ENCODE data around the gene GRSF1. TPM values are rescaled to one million over a fixed set of nuclear protein-coding genes. Genes with fewer than 3 reads are reported as not detected.

GRSF1 gene
- polyA plus RNA-seq, 1 of the 3 experiments (the other 2 are of a cell fraction), result 44.2 TPM

- ChIA-PET POLR2A (no interaction called here), CTCF (no interaction called here)
- no peaks in the 10 kb centered on the region; a peak in 1 of 4 replicates for H3K4me1 ChIP-seq (ENCODE audit: control insufficient read depth in 1 of 2, insufficient read depth in 2 of 2, low read depth in 1 of 2, low read length in 1 of 2)
- H2AFZ ChIP-seq (ENCODE audit: low read depth), result peak overlapping the region; percentile 36
- 81% methylated on average over 3 of the region's 3 CpGs for WGBS (ENCODE audit: low lambda C conversion rate)
- H3K4me3 ChIP-seq (ENCODE audit: low read depth in 2 of 2, low read length in 1 of 2), result no peak overlapping the region
- no peak overlapping the region for H3K4me2 ChIP-seq
- no peak overlapping the region for H3K9ac ChIP-seq
- H3K9me3 ChIP-seq, result no peaks in the 10 kb centered on the region
- H3K27ac ChIP-seq (ENCODE audit: low read depth in 2 of 2, low read length in 1 of 2), result no peak overlapping the region
- H3F3A ChIP-seq (replicated peaks; ENCODE audit: insufficient read depth), result peaks cover 3% of the 10 kb centered on the region
- TF ChIP-seq YY1 (IDR thresholded peaks at IDR 0.05; ENCODE audit: low read depth) (no peak), USF2 (IDR thresholded peaks at IDR 0.05; ENCODE audit: borderline replicate concordance, low read depth, low read length) (no peak), USF1 (IDR thresholded peaks at IDR 0.05; ENCODE audit: borderline replicate concordance, low read depth) (no peak), MXI1 (IDR thresholded peaks at IDR 0.05; ENCODE audit: low read depth, low read length) (no peak), GATA2 (CRISPR knock-in tag; IDR thresholded peaks at IDR 0.05) (no peak), FOXJ3 (CRISPR knock-in tag; IDR thresholded peaks at IDR 0.05) (no peak), RFX5 (IDR thresholded peaks at IDR 0.05; ENCODE audit: low read length) (no peak), IRF3 (IDR thresholded peaks at IDR 0.05; ENCODE audit: low read depth, low read length) (no peak), GABPA (IDR thresholded peaks at IDR 0.05; ENCODE audit: low read depth) (no peak), TCF12 (IDR thresholded peaks at IDR 0.05) (no peak), EP300 (IDR thresholded peaks at IDR 0.05; ENCODE audit: borderline replicate concordance in 1 of 2, low read depth in 1 of 2, low read length in 1 of 2) (no peak), ZBTB33 (IDR thresholded peaks at IDR 0.05; ENCODE audit: borderline replicate concordance, low read depth) (no peak)
- H4K20me1 ChIP-seq (ENCODE audit: insufficient read depth), result no peaks in the 10 kb centered on the region
- no peaks in the 10 kb centered on the region for H3K79me2 ChIP-seq (ENCODE audit: insufficient read depth)
- no peak for DNase-seq
- no peaks in the 10 kb centered on the region for H3K36me3 ChIP-seq (replicated peaks in 1 of 2; ENCODE audit: control insufficient read depth in 1 of 2, insufficient read depth in 2 of 2, low read length in 1 of 2)
- H3K27me3 ChIP-seq (ENCODE audit: insufficient read depth), result no peaks in the 10 kb centered on the region
- no peaks in the 10 kb centered on the region for H3K9me2 ChIP-seq
Measured at GRCh38 chr4:70873216-70873615, 33.5 kb upstream of the GRSF1 start.

GRCh38 chr4:70868778-70869177 is 29.1 kb upstream of the GRSF1 start:
- H2AFZ ChIP-seq (ENCODE audit: low read depth), result no peak overlapping the region
- no peak overlapping the region for H3K4me2 ChIP-seq
- H4K20me1 ChIP-seq (ENCODE audit: insufficient read depth), result no peaks in the 10 kb centered on the region
- H3K9me3 ChIP-seq, result no peaks in the 10 kb centered on the region
- H3K27ac ChIP-seq (ENCODE audit: low read depth in 2 of 2, low read length in 1 of 2), result no peak overlapping the region
- DNase-seq, result no peak
- H3K4me3 ChIP-seq (ENCODE audit: low read depth in 2 of 2, low read length in 1 of 2), result no peak overlapping the region
- no peaks in the 10 kb centered on the region for H3K79me2 ChIP-seq (ENCODE audit: insufficient read depth)
- ChIA-PET CTCF (no interaction called here), POLR2A (no interaction called here)
- H3K9me2 ChIP-seq, result no peaks in the 10 kb centered on the region
- H3K27me3 ChIP-seq (ENCODE audit: insufficient read depth), result no peaks in the 10 kb centered on the region
- H3K36me3 ChIP-seq (replicated peaks in 1 of 2; ENCODE audit: control insufficient read depth in 1 of 2, insufficient read depth in 2 of 2, low read length in 1 of 2), result no peaks in the 10 kb centered on the region
- H3K4me1 ChIP-seq (ENCODE audit: control insufficient read depth in 1 of 2, insufficient read depth in 2 of 2, low read depth in 1 of 2, low read length in 1 of 2), result no peaks in the 10 kb centered on the region; a peak in 1 of 4 replicates
- no peak overlapping the region for H3K9ac ChIP-seq
- H3F3A ChIP-seq (replicated peaks; ENCODE audit: insufficient read depth), result no peaks in the 10 kb centered on the region
- TF ChIP-seq EZH2phosphoT487 (IDR thresholded peaks at IDR 0.05; ENCODE audit: borderline replicate concordance, low read depth) (no peak), POLR2AphosphoS5 (IDR thresholded peaks at IDR 0.05; ENCODE audit: low read depth, low read length) (no peak), ELF1 (IDR thresholded peaks at IDR 0.05) (no peak), TEAD4 (IDR thresholded peaks at IDR 0.05; ENCODE audit: borderline replicate concordance, insufficient read depth) (no peak), USF1 (IDR thresholded peaks at IDR 0.05; ENCODE audit: borderline replicate concordance, low read depth) (no peak), TAF1 (IDR thresholded peaks at IDR 0.05; ENCODE audit: borderline replicate concordance, low read depth, low read length) (no peak), MXI1 (IDR thresholded peaks at IDR 0.05; ENCODE audit: low read depth, low read length) (no peak), SMC3 (IDR thresholded peaks at IDR 0.05; ENCODE audit: low read depth, low read length) (no peak), MEF2A (IDR thresholded peaks at IDR 0.05; ENCODE audit: borderline replicate concordance, low read depth) (no peak), PBX3 (IDR thresholded peaks at IDR 0.05) (no peak), RXRA (IDR thresholded peaks at IDR 0.05; ENCODE audit: borderline replicate concordance, low read depth) (no peak), CHD2 (IDR thresholded peaks at IDR 0.05; ENCODE audit: low read length, partially characterized antibody) (no peak), TCF12 (IDR thresholded peaks at IDR 0.05) (no peak)

All from SK-N-SH (cell line).